GM23338 (cell line): ENCODE measurements around the gene ZEB1.
"Not testable (repeated sequence)": the region's sequence is repeated elsewhere in the genome, so short reads cannot be mapped to it uniquely, and the experiment has no call there.

Experiments used
- CTCF ChIP-seq, 2 experiments: fragments of 200-600 bp in 1 of 2; sonication (generic) in 1 of 2; conservative IDR thresholded peaks; 2 replicates each; pipeline versions ENCODE4 v1.5.1 to v1.6.1; 2016 to 2017; ENCODE audit warnings: antibody characterized with exemption in 2 of 2, low read depth in 2 of 2, mild to moderate bottlenecking in 2 of 2, moderate library complexity in 1 of 2
- EZH2 ChIP-seq: fragments of 200-600 bp; sonication (generic); IDR thresholded peaks from one replicate; pipeline ENCODE4 v1.8.0; 2017; ENCODE audit warnings: antibody characterized with exemption, mild to moderate bottlenecking, low read depth; ENCODE audit not compliant: unreplicated experiment
- JUNB ChIP-seq: IDR thresholded peaks from one replicate; pipeline ENCODE4 v1.6.1; 2016; ENCODE audit warnings: antibody characterized with exemption; ENCODE audit not compliant: unreplicated experiment
- ZNF331 ChIP-seq: fragments of 250-450 bp; sonication (Bioruptor Pico); IDR thresholded peaks from 2 replicates; pipeline ENCODE4 v1.5.0; 2020; ENCODE audit warnings: low read depth, mild to moderate bottlenecking, moderate library complexity

GRCh38 chr10:31361475-31361874 lies 42.5 kb downstream of the ZEB1 start:
- not testable (repeated sequence) for TF ChIP-seq JUNB; CTCF (conservative IDR thresholded peaks at IDR 0.05; ENCODE audit: low read depth in 2 of 2); ZNF331; EZH2
